ENCODE data around the gene ZNF292. TPM values are rescaled to one million over a fixed set of nuclear protein-coding genes. Genes with fewer than 3 reads are reported as not detected.

The ZNF292 gene
- total RNA-seq, 4 donors from 2014 or later, result 46.2 to 55.5 (median 50.1) TPM

DNA sequence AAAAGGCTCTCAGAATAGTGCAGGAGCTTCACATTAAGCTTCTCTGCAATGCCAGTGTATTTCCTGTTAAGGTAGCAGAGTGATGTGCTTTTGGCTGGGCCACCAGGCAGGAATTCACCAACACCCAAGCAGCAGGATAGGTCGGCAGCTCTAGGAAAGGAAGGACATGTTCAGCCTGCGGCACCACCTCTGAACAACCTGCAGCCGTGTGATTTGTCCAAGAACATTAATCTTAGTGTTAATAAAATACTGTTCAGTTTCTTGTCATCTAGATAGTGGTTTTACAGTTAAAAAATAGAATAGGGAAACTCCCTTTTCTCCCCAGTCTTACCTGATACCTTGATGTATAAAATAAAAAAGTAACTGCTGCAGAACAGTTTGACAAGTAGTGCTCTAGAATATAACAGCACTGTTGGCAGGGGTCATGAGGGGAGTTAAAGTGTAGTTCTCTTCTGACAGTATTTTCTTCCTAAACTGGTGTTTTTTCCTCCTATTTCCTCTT lies 18.8 kb downstream of the ZNF292 start:
- Histone ChIP-seq H3K27ac (no peak overlapping the region), H3K36me3 (no peaks in the 10 kb centered on the region), H3K4me1 (peaks cover 0 to 5% of the 10 kb centered on the region in 2 donors), H3K9me3 (no peaks in the 10 kb centered on the region), H3K4me3 (replicated peaks in 1 of 3) (no peak overlapping the region), H3K27me3 (no peaks in the 10 kb centered on the region)
- DNase-seq, result no peak
- TF ChIP-seq, protein P1, sequence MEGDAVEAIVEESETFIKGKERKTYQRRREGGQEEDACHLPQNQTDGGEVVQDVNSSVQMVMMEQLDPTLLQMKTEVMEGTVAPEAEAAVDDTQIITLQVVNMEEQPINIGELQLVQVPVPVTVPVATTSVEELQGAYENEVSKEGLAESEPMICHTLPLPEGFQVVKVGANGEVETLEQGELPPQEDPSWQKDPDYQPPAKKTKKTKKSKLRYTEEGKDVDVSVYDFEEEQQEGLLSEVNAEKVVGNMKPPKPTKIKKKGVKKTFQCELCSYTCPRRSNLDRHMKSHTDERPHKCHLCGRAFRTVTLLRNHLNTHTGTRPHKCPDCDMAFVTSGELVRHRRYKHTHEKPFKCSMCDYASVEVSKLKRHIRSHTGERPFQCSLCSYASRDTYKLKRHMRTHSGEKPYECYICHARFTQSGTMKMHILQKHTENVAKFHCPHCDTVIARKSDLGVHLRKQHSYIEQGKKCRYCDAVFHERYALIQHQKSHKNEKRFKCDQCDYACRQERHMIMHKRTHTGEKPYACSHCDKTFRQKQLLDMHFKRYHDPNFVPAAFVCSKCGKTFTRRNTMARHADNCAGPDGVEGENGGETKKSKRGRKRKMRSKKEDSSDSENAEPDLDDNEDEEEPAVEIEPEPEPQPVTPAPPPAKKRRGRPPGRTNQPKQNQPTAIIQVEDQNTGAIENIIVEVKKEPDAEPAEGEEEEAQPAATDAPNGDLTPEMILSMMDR (IDR thresholded peaks at IDR 0.05), result no peak
- TF ChIP-seq POLR2A (IDR thresholded peaks at IDR 0.05), result no peak
- WGBS, 2 donors, result 59 to 63% methylated on average over 3 of the region's 3 CpGs
- intact Hi-C loops (cut with DNase I), result no loop called here

DNA sequence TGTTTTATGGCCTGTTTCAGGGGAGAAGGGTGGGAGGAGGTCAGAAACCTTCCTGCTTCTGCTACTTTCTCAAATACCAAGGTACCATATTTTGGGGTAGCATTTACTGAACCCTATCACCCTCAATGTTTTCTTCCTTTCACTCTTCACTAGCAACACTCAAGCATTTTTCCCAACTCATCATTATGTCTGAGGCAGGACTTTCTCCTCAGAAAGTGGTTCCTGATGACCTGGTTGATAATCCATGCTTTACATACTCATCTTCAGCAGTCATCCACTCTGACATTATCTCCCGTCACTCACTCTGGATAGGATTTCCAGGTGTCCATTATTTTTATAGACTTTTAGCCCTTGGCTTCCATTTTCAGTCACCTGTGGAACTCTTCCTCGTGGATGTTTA lies 21.1 kb downstream of the ZNF292 start:
- Histone ChIP-seq H3K27me3 (no peaks in the 10 kb centered on the region), H3K36me3 (no peaks in the 10 kb centered on the region), H3K4me3 (replicated peaks in 1 of 3) (no peak overlapping the region), H3K27ac (no peak overlapping the region), H3K4me1 (no peaks in the 10 kb centered on the region), H3K9me3 (no peaks in the 10 kb centered on the region)
- WGBS, 2 donors, result 93 to 100% methylated on average over 2 of the region's 2 CpGs
- no peak for DNase-seq
- intact Hi-C loops (cut with DNase I), result no loop called here
- no peak for TF ChIP-seq POLR2A (IDR thresholded peaks at IDR 0.05)
- TF ChIP-seq, protein P1 (IDR thresholded peaks at IDR 0.05), result no peak

DNA sequence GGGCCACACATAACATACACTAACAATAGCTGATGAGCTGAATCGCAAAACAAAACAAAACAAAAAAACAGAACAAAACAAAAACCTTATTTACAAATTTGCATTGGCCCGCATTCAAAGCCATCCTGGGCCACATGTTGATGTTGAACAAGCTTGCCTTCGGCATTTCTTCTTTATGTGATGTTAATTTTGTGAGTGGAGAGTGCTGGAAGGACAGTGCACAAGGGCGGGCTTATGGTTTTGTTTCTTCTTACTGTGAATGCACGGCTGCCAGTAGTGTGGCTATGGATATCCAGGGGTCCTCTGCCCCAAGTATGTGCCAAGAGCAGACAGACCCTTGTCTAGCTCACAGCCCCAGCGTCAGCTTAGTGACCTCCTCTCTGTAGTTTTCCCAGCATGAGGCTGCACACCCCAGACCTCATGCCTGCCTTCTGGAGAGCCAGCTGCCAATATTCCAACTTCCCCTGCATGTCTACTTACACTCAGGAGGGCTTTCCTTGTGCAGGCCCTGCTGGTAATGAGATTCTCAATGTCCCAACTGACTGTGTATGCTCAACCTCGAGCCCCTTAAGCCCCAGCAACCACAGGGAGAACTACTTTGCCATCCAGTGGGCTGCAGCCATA lies 24.9 kb downstream of the ZNF292 start:
- no peak overlapping the region for H3K27ac ChIP-seq
- 88 to 92% methylated on average over 7 of the region's 7 CpGs for WGBS, 2 donors
- intact Hi-C loops (cut with DNase I), result no loop called here
- H3K4me3 ChIP-seq (replicated peaks in 1 of 3), result no peak overlapping the region
- H3K4me1 ChIP-seq, result no peaks in the 10 kb centered on the region
- DNase-seq, result no peak
- no peaks in the 10 kb centered on the region for H3K36me3 ChIP-seq
- no peaks in the 10 kb centered on the region for H3K9me3 ChIP-seq
- no peaks in the 10 kb centered on the region for H3K27me3 ChIP-seq
- TF ChIP-seq, protein P1 (IDR thresholded peaks at IDR 0.05), result no peak
- no peak for TF ChIP-seq POLR2A (IDR thresholded peaks at IDR 0.05)

DNA sequence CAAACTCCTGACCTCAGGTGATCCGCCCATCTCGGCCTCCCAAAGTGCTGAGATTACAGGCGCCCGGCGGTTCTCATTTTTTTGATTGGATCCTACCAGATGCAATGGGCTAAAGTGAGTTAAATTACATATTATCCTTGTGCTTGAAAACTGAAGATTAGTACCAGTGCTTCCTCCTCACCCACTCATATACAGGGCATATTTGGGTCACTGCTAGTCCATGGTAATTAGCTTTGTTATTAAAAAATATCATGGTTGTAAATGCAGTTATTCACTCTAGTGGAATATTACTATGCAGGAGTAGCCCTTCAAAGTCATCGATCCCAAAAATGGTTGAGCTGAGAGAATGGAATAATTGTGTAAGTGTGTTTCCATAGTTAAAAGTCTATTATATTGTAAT lies 26.5 kb downstream of the ZNF292 start:
- DNase-seq, result no peak
- intact Hi-C loops (cut with DNase I), result no loop called here
- Histone ChIP-seq H3K4me3 (replicated peaks in 1 of 3) (no peak overlapping the region), H3K27ac (no peak overlapping the region), H3K27me3 (no peaks in the 10 kb centered on the region), H3K9me3 (no peaks in the 10 kb centered on the region), H3K4me1 (no peaks in the 10 kb centered on the region), H3K36me3 (no peaks in the 10 kb centered on the region)
- TF ChIP-seq POLR2A (IDR thresholded peaks at IDR 0.05), result no peak
- WGBS, 2 donors, result 94 to 98% methylated on average over 6 of the region's 6 CpGs

DNA sequence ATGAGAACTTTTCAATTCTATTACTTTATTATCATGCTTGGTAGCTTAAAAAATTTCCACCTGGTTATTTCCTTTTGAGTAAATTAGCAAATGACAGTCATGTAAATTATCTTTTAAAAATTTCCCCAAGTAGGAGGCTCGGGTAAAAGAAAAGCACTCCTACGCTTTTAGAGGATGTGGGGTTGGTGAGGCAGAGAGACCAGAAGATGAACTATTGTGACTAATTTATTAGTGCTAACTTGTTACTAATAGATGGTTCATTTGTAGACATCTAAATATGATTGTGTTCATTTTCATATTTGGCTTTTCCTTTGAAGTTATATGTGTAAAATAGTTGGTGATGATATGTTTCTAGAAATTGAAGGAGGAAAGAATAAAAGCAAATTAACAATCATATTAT lies 27.0 kb downstream of the ZNF292 start:
- H3K27me3 ChIP-seq, result no peaks in the 10 kb centered on the region
- WGBS, 2 donors, result 89 to 94% methylated on average over 2 of the region's 2 CpGs
- TF ChIP-seq, protein P1 (IDR thresholded peaks at IDR 0.05), result no peak
- no peak for TF ChIP-seq POLR2A (IDR thresholded peaks at IDR 0.05)
- H3K4me3 ChIP-seq (replicated peaks in 1 of 3), result no peak overlapping the region
- intact Hi-C loops (cut with DNase I), result no loop called here
- H3K4me1 ChIP-seq, result no peaks in the 10 kb centered on the region
- no peaks in the 10 kb centered on the region for H3K36me3 ChIP-seq
- H3K27ac ChIP-seq, result no peak overlapping the region
- DNase-seq, result no peak
- H3K9me3 ChIP-seq, result no peaks in the 10 kb centered on the region
